Measurements from ENCODE around the gene SEMA6B. TPM values are rescaled to one million over a fixed set of nuclear protein-coding genes. Genes with fewer than 3 reads are reported as not detected.

SEMA6B gene
- total and polyA plus RNA-seq, 2 of the 8 experiments (the other 6 are each of a cell fraction or from before 2014, with no cell fraction given), result 31.3 to 54.4 TPM

DNA sequence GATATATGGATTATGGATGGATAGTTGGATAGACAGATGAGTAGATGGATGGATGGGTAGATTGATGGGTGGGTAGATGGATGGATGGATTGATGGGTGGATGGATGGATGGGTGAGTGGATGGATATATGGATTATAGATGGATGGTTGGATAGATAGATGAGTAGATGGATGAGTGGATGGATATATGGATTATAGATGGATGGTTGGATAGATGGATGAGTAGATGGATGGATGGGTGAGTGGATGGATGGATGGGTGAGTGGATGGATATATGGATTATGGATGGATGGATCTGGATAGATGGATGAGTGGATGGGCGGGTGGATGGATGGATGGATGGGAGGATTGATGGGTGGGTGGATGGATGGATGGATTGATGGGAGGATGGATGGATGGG, 43.4 kb upstream of the SEMA6B start:
- Histone ChIP-seq H4K8ac (ENCODE audit: extremely low read depth, insufficient read depth, low read length) (no peak overlapping the region), H3K4me2 (ENCODE audit: insufficient read depth in 1 of 2, low read depth in 2 of 2, low read length in 2 of 2) (no peak overlapping the region), H2BK15ac (ENCODE audit: low read length) (no peak overlapping the region), H3K79me1 (ENCODE audit: low read depth, low read length) (no peaks in the 10 kb centered on the region), H2BK5ac (ENCODE audit: low read depth, low read length) (no peak overlapping the region), H2AK5ac (ENCODE audit: low read depth, low read length) (no peak overlapping the region), H4K5ac (ENCODE audit: insufficient read length, low read depth, low read length) (no peak overlapping the region), H4K91ac (replicated peaks; ENCODE audit: insufficient read length, low read length) (no peak overlapping the region), H3K4me3 (ENCODE audit: extremely low read depth in 1 of 4, insufficient read depth in 2 of 4, low read depth in 3 of 4, low read length in 4 of 4) (no peak overlapping the region), H2BK120ac (replicated peaks; ENCODE audit: low read depth, low read length) (no peak overlapping the region), H2AFZ (ENCODE audit: low read length) (no peak overlapping the region), H3K4me1 (replicated peaks in 1 of 4; ENCODE audit: control insufficient read depth in 3 of 4, insufficient read depth in 4 of 4, low read length in 3 of 4) (peaks cover 0 to 3% (median 2%) of the 10 kb centered on the region in 4 experiments; a peak in 1 of 7 replicates), H3K79me2 (ENCODE audit: control insufficient read depth in 1 of 2, insufficient read depth in 2 of 2, low read length in 2 of 2) (no peaks in the 10 kb centered on the region), H3K18ac (ENCODE audit: extremely low read depth, low read length) (no peak overlapping the region), H2BK12ac (ENCODE audit: low read depth, low read length) (no peak overlapping the region), H3K9ac (replicated peaks in 1 of 4; ENCODE audit: extremely low read depth in 1 of 4, low read depth in 3 of 4, low read length in 3 of 4) (no peak overlapping the region), H2BK20ac (ENCODE audit: low read length) (no peak overlapping the region), H3K23ac (ENCODE audit: insufficient read length) (no peak overlapping the region), H3K27ac (ENCODE audit: low read depth, low read length) (no peak overlapping the region), H3K56ac (replicated peaks; ENCODE audit: insufficient read length, low read depth, low read length) (no peak overlapping the region), H3K4ac (replicated peaks; ENCODE audit: insufficient read length, low read depth, low read length) (no peak overlapping the region), H3K9me3 (ENCODE audit: insufficient read depth in 2 of 2, low read depth in 1 of 2, low read length in 1 of 2) (no peaks in the 10 kb centered on the region), H3K14ac (ENCODE audit: insufficient read length) (no peak overlapping the region), H3K27me3 (replicated peaks in 1 of 4; ENCODE audit: control insufficient read depth in 3 of 4, extremely low read depth in 1 of 4, insufficient read depth in 3 of 4, low read length in 3 of 4) (peaks cover 3 to 9% (median 8%) of the 10 kb centered on the region in 4 experiments; a peak in 6 of 7 replicates), H3K36me3 (ENCODE audit: control insufficient read depth in 2 of 4, insufficient read depth in 4 of 4, low read length in 3 of 4) (no peaks in the 10 kb centered on the region), H4K20me1 (replicated peaks in 1 of 2; ENCODE audit: control insufficient read depth in 1 of 2, insufficient read depth in 2 of 2, low read length in 2 of 2) (peaks cover 0 to 7% of the 10 kb centered on the region in 2 experiments), H3K23me2 (ENCODE audit: low read depth, low read length) (peaks cover 23% of the 10 kb centered on the region; the same call in 1 of the 2 replicates)
- ChIA-PET CTCF (ENCODE audit: partially characterized antibody) (no interaction called here), POLR2A (ENCODE audit: partially characterized antibody) (no interaction called here)
- no peak for DNase-seq (ENCODE audit: low read depth in 1 of 2, low spot score in 2 of 2)
- TF ChIP-seq RFX5 (IDR thresholded peaks at IDR 0.05; ENCODE audit: borderline replicate concordance, low read depth, low read length), result no peak
- no peak for TF ChIP-seq PHF8 (conservative IDR thresholded peaks at IDR 0.05; ENCODE audit: low read depth, low read length)
- TF ChIP-seq CHD1 (IDR thresholded peaks at IDR 0.05; ENCODE audit: low read depth, low read length), result no peak
- no peak for TF ChIP-seq BRCA1 (IDR thresholded peaks at IDR 0.05; ENCODE audit: low read depth, low read length)
- TF ChIP-seq EGR1 (IDR thresholded peaks at IDR 0.05; ENCODE audit: borderline replicate concordance, low read depth, low read length), result no peak
- TF ChIP-seq, protein P1, sequence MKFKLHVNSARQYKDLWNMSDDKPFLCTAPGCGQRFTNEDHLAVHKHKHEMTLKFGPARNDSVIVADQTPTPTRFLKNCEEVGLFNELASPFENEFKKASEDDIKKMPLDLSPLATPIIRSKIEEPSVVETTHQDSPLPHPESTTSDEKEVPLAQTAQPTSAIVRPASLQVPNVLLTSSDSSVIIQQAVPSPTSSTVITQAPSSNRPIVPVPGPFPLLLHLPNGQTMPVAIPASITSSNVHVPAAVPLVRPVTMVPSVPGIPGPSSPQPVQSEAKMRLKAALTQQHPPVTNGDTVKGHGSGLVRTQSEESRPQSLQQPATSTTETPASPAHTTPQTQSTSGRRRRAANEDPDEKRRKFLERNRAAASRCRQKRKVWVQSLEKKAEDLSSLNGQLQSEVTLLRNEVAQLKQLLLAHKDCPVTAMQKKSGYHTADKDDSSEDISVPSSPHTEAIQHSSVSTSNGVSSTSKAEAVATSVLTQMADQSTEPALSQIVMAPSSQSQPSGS (IDR thresholded peaks at IDR 0.05; ENCODE audit: low read length), result no peak
- no peak for TF ChIP-seq RBBP5 (IDR thresholded peaks at IDR 0.05; ENCODE audit: borderline replicate concordance, low read depth, low read length)
- FAIRE-seq, result no peak
- 100% methylated on average over 1 of the region's 1 CpG; no CpG with 5 or more reads in 1 of the 2 experiments for WGBS, 2 experiments (ENCODE audit: extremely low coverage in 1 of 2, insufficient coverage in 1 of 2, insufficient read length in 1 of 2, insufficient replicate concordance in 2 of 2, low coverage in 1 of 2, low lambda C conversion rate in 2 of 2, missing lambda C conversion rate in 1 of 2)

Data from H1 (cell line).